Right kidney (tissue), 1 donor: ENCODE data around the gene NIBAN1.
"Not testable (repeated sequence)": the region's sequence is repeated elsewhere in the genome, so short reads cannot be mapped to it uniquely, and the experiment has no call there.

Experiments used
- DNase-seq: peaks from one replicate; pipeline ENCODE4 v3.0.0-alpha.2; 2016

NIBAN1 gene

GRCh38 chr1:184973272-184974055, 844 bp downstream of the NIBAN1 start:
- DNase-seq = peak; percentile 68

DNA sequence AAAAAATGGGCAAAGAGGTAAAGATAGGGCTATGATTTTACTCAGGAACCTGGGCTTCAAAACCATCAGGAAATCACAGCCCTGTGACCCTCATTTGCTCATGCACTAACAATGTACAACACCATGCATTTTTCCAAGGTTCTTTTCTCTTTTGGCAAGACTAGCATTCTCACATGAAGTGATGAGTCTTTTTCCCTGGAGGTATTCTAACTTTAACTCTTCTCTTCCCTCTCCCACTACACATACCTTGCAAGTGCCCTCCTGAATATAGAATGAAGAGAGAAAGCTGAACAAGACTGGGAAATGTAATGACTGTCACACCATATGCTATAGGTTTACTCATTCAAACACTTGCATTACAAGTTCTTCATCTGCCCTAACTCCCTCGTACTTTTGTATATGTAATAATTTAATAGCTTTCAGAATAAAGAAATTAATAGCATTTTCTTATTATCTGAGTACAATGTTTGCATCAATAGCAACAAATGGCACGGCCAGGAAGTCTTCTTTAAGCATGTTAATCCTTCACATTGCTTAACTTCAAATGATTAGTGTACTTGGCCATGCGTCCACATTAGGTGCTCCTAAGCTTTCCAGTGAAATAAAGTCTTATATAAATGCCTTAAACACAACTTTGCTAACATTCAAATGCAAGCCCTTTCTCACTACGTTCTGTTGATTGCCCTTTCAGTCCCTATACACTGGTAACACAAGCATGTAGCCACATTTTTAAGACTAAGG, 1.8 kb downstream of the NIBAN1 start:
- DNase-seq = peak; percentile 2

GRCh38 chr1:184971522-184972265, 2.6 kb downstream of the NIBAN1 start:
- no peak for DNase-seq

- DNase-seq = no peak
Measured at GRCh38 chr1:184970691-184971161, 3.6 kb downstream of the NIBAN1 start.

DNA sequence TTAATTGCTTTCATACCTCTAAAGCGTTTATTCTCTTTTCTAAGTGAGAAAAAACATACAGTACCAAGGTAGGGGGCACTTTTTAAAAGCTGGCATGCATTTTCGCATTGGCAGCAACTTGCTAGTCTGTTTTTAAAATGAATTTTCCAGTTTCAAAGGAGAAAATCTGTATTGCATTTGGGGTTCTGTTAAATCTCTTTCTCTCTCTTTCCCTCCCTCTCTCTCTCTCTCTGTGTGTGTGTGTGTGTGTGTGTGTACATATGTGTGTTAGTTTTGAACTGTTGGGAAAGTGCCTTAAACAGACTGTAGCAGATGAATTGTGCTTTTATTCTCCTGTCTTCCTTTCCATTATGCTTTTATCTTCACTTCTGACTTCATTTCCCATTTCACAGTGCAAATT, 7.3 kb downstream of the NIBAN1 start:
- no peak for DNase-seq

GRCh38 chr1:184965944-184966860, 8.1 kb downstream of the NIBAN1 start:
- no peak for DNase-seq

GRCh38 chr1:184965439-184965838, 8.9 kb downstream of the NIBAN1 start:
- no peak for DNase-seq

- DNase-seq = no peak
Measured at GRCh38 chr1:184959626-184960025, 14.7 kb downstream of the NIBAN1 start.

DNA sequence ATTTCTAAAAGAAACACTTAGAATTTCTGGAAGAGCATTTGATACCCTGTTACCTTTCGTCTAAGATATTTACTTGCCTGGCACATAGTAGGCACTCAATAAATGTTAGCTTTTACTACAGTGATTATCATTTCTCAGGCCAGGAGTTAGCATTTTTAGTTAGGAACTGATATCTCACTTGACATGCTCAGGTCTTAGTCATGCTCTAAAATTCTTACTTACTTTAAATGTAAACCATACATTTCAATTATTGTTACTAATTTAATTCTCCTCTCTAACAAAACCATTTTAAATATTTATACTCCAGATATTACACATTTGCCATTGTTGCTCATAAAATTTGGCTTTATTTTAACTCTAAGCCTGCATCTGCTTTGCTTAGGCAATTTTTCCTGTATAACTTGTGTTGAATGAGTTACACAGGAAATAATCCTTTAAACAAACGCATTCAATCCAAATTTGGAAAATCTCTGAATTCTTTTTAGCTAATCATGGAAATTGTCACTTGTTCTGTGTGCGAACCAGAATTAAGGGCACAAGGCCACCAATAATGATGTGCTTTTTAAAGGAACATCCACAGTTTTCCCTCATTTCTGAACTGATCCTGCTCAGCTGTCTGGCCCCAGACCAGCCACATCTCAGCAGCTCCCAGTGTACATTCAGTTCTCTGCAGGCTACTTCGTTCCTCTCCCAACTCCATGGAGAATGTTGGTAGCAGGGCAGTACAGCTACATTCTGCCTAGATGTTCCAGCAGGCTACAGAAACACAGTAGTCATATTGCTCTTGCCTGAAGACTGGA, 15.6 kb downstream of the NIBAN1 start:
- DNase-seq = no peak

GRCh38 chr1:184957901-184958300, 16.4 kb downstream of the NIBAN1 start:
- not testable (repeated sequence) for DNase-seq

DNA sequence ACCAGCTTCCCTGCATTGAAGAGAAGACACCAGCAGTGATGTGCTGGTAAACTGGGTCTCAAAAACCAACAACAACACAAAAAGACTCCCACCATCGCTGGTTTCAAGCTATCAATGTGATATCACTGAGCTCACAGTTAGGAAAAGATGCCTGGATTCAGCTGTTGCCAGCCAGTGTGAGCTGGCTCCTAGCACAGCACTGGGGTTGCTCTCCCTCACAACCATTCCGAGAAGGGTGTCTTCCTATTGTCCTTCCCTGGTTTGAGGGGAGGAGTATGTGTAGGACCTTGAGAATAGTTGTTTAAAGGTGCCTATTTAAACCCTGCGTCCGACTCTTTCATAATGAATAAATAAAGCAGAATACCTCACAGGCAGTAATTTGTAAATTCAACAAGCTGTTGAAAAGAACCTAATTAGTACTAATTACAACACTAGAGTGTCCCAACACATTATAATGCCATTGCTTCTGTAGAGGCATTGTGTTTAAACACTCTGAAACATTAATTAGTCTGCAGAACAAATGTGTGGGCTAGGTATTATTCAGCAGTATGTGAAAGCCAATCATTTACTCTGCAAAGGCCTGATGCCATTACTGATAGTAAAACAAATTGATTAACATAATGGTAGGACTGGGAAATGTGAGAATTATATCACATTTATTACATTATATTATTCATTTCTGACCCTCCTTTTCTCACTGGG, 17.2 kb downstream of the NIBAN1 start:
- no peak for DNase-seq

GRCh38 chr1:184954232-184954995, 19.9 kb downstream of the NIBAN1 start:
- DNase-seq = no peak

DNA sequence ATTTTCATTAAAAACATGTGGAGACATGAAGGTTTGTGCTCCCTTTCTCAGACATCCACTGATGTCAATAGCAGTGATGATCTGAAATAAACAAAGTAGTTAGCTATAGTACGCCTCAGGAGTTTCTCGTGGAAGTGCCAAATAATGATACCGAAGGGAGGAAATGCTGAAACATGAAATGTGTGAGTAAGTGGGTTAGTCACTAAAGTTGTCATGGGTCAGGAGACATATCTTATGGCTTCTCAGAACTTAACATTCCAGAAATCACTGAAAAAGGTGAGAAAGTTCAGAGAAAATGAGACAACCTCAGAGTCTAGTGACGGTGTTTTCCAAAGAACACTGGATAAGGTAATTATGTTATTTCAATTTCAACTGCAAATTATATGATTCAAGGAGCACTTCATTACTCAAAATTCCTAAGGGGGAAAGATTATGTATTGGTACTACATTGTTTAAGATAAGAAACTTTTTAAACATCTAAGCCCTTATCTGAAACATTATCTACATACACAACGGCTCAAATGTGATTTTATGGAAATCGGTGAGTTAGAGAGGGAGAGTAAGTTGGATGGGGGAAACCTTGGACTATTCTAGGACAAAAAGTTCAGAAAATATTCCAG, 20.6 kb downstream of the NIBAN1 start:
- DNase-seq = no peak

DNA sequence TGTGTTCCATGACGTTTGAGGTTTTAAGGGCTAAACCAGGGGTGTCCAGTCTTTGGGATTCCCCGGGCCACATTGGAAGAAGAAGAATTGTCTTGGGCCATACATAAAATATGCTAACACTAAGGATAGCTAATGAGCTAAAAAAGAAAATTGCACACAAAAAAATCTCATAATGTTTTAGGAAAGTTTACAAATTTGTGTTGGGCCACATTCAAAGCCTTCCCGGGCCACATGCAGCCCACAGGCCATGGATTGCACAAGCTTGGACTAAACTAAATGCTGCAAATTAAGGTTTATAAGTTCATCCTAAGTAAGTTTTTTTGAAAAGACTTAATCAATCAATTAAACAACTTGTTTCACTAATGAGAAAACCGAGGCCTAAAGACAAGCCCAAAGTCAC, 21.9 kb downstream of the NIBAN1 start:
- DNase-seq = no peak

- no peak for DNase-seq
Measured at GRCh38 chr1:184951788-184952187, 22.5 kb downstream of the NIBAN1 start.

DNA sequence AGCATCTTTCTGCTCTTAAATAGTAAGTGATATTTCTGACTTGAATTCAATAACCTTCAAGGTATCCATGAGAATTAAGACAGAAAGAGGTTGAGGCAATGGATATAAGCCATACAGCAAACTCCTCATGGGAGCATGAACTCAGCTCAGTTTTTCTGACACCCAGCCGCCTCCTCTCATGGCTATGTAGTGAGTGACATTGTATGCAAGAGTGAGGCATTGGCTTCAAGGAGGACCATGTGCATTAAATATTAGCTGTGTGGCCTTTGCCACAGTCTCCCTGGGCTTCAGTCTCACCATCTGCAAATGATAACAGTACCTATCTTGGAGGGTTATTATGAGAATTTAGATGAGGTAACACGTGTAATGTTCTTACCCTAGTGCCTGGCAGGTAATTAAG, 23.4 kb downstream of the NIBAN1 start:
- DNase-seq = no peak

DNA sequence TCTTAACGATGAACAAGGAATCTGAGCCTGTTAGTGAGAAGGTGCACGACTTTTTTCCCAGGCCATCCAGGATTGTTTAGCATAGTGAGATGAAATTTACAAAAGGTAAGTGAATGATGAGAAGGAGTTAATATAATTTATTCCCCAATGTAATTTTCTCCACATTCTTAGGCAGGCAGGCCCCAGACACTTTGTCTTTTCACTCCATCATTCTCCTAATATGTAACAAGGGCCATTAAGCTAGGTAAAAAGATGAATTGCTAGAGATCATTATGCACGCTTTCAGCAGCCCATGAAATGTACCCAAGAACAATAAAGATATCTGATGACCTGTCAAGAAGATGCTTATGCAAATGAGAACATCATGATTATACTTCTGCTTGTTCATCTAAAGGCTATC, 24.1 kb downstream of the NIBAN1 start:
- no peak for DNase-seq

DNA sequence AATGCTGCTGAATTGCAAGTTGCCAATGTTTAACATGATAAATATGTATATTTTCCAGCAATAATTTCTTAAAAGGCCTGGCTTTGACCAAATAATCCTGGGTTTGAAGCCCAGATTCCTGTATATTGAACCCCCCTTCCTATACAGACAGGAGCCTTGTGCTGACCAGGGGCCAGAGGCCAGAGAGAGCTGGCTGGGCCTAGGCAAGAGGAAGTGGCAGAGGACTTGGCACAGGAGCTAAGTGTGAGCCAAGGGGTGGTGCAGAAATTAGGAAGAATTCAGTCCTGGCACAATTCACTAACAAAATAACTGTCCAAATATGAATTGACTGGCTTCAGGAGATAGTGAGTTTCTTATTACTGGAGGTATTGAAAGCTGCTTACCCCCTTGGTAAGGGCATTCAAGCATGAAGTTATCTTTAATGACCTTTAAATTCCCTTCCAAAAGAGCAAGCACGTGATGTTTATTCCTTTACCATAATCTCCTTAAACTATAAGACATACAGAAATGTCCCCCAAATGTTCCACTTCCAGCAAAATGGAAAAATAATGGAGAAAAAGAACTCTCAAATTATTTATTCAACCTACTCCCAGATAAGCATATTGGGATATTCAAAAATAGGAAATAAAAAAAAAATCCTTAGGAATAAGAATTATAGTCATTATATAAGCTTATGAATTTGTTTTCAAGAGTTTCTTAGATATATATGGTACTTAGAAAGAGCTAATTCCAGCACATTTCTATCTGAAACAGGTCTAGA, 26.6 kb downstream of the NIBAN1 start:
- DNase-seq = no peak
